NCI-H1092 (cell line): ENCODE data around the gene ZG16.

Source experiments
- DNase-seq: peaks from one replicate; lab custom pipeline; 2025; lab: John Stamatoyannopoulos, UW

Gene ZG16

GRCh38 chr16:29809850-29810698, 32.0 kb downstream of the ZG16 start:
- no peak for DNase-seq

GRCh38 chr16:29810699-29811169, 32.7 kb downstream of the ZG16 start:
- no peak for DNase-seq

GRCh38 chr16:29811170-29811895, 33.3 kb downstream of the ZG16 start:
- peak; percentile 84 for DNase-seq

GRCh38 chr16:29811896-29812665, 34.0 kb downstream of the ZG16 start, which contains the start of gene PRRT2:
TSS of gene PRRT2 (plus strand) at chr16:29812193. CDS start at chr16:29813055, 862 bp downstream.
- DNase-seq, result peak; percentile 65

GRCh38 chr16:29812754-29813643, 34.9 kb downstream of the ZG16 start:
- no peak for DNase-seq

GRCh38 chr16:29813644-29814562, 35.8 kb downstream of the ZG16 start:
- no peak for DNase-seq

GRCh38 chr16:29814592-29814991, 36.5 kb downstream of the ZG16 start:
- no peak for DNase-seq

- peak; percentile 78 for DNase-seq
Measured at GRCh38 chr16:29815032-29815721, 37.1 kb downstream of the ZG16 start.

GRCh38 chr16:29815793-29816693, 38.0 kb downstream of the ZG16 start, which contains the start of gene PAGR1:
TSS of gene PAGR1 (plus strand) at chr16:29816152. CDS start at chr16:29816526, 374 bp downstream.
- peak; percentile 99 for DNase-seq

GRCh38 chr16:29816694-29817441, 38.8 kb downstream of the ZG16 start:
- DNase-seq, result peak; percentile 24

- DNase-seq, result no peak
Measured at GRCh38 chr16:29818082-29818481, 40.0 kb downstream of the ZG16 start.

GRCh38 chr16:29819506-29819905, 41.5 kb downstream of the ZG16 start:
- no peak for DNase-seq

GRCh38 chr16:29820271-29820701, 42.2 kb downstream of the ZG16 start, which contains the start of gene MVP:
TSS of gene MVP (plus strand) at chr16:29820462. CDS start at chr16:29830550, 10,088 bp downstream.
- no peak for DNase-seq

- no peak for DNase-seq
Measured at GRCh38 chr16:29820730-29821642, 42.9 kb downstream of the ZG16 start.

- DNase-seq, result no peak
Measured at GRCh38 chr16:29821643-29822115, 43.6 kb downstream of the ZG16 start.

- DNase-seq, result no peak
Measured at GRCh38 chr16:29824589-29825144, 46.6 kb downstream of the ZG16 start.
